ENCODE measurements around the gene WDFY4.

The WDFY4 gene

GRCh38 chr10:48682265-48682664, 2.4 kb upstream of the WDFY4 start:
- intact Hi-C loops (cut with DNase I): no loop called here
- no peak for DNase-seq

GRCh38 chr10:48683424-48683823, 1.2 kb upstream of the WDFY4 start:
- no peak for DNase-seq
- intact Hi-C loops (cut with DNase I): no loop called here

- intact Hi-C loops (cut with DNase I): no loop called here
- no peak for DNase-seq
Measured at GRCh38 chr10:48683868-48684267, 805 bp upstream of the WDFY4 start.

- intact Hi-C loops (cut with DNase I): no loop called here
- DNase-seq: peak in 5 of 42 donors; percentile 14 to 47 (median 29)
Measured at GRCh38 chr10:48684463-48684791, 246 bp upstream of the WDFY4 start.

- intact Hi-C loops (cut with DNase I): no loop called here
- no peak for DNase-seq
Measured at GRCh38 chr10:48685731-48686130, 1.1 kb downstream of the WDFY4 start.

GRCh38 chr10:48690791-48691660, 6.4 kb downstream of the WDFY4 start:
- peak in 1 of 42 donors; percentile 28 for DNase-seq
- intact Hi-C loops (cut with DNase I): no loop called here

- DNase-seq: peak in 1 of 42 donors; percentile 17
- intact Hi-C loops (cut with DNase I): no loop called here
Measured at GRCh38 chr10:48691812-48692528, 7.3 kb downstream of the WDFY4 start.

- DNase-seq: no peak
- intact Hi-C loops (cut with DNase I): no loop called here
Measured at GRCh38 chr10:48692748-48693147, 8.1 kb downstream of the WDFY4 start.

GRCh38 chr10:48693206-48693605, 8.5 kb downstream of the WDFY4 start:
- intact Hi-C loops (cut with DNase I): no loop called here
- DNase-seq: no peak

- no peak for DNase-seq
- intact Hi-C loops (cut with DNase I): no loop called here
Measured at GRCh38 chr10:48694371-48695030, 9.8 kb downstream of the WDFY4 start.

GRCh38 chr10:48695636-48696534, 11.2 kb downstream of the WDFY4 start:
- no peak for DNase-seq
- intact Hi-C loops (cut with DNase I): no loop called here

GRCh38 chr10:48696535-48696873, 11.8 kb downstream of the WDFY4 start:
- intact Hi-C loops (cut with DNase I): no loop called here
- DNase-seq: no peak

- intact Hi-C loops (cut with DNase I): no loop called here
- no peak for DNase-seq
Measured at GRCh38 chr10:48697091-48697490, 12.4 kb downstream of the WDFY4 start.

GRCh38 chr10:48697821-48698764, 13.4 kb downstream of the WDFY4 start:
- intact Hi-C loops (cut with DNase I): no loop called here
- peak in 1 of 42 donors; percentile 13 for DNase-seq

- intact Hi-C loops (cut with DNase I): no loop called here
- DNase-seq: peak in 1 of 42 donors; percentile 16
Measured at GRCh38 chr10:48699011-48699627, 14.4 kb downstream of the WDFY4 start.

GRCh38 chr10:48700071-48700470, 15.4 kb downstream of the WDFY4 start:
- peak in 1 of 42 donors; percentile 29 for DNase-seq
- intact Hi-C loops (cut with DNase I): no loop called here

GRCh38 chr10:48700493-48700892, 15.8 kb downstream of the WDFY4 start:
- intact Hi-C loops (cut with DNase I): no loop called here
- DNase-seq: peak in 1 of 42 donors; percentile 16
